Neuronal stem cell (in vitro differentiated cells): Measurements from ENCODE around the gene DENND5A.

Experiments used
- DNase-seq: peaks from one replicate; pipeline ENCODE4 v3.0.0-alpha.2; 2013; ENCODE audit warnings: low spot score
- H2AFZ ChIP-seq: one replicate; pipeline ENCODE4 v1.6.1; 2013; ENCODE audit warnings: mild to moderate bottlenecking, low read length, inconsistent platforms
- H2AK5ac ChIP-seq: 2 replicates; pipeline ENCODE4 v1.6.1; 2013; ENCODE audit warnings: low read depth, mild to moderate bottlenecking, inconsistent platforms, low read length, moderate library complexity, mixed read lengths
- H2BK120ac ChIP-seq: 2 replicates; pipeline ENCODE4 v1.6.1; 2013; ENCODE audit warnings: low read depth, mild to moderate bottlenecking, inconsistent platforms, low read length, moderate library complexity, mixed read lengths
- H2BK12ac ChIP-seq: one replicate; pipeline ENCODE4 v1.6.1; 2013; ENCODE audit warnings: low read length, inconsistent platforms
- H2BK15ac ChIP-seq: 2 replicates; pipeline ENCODE4 v1.6.1; 2013; ENCODE audit warnings: mild to moderate bottlenecking, low read length, inconsistent platforms, mixed read lengths
- H2BK5ac ChIP-seq: one replicate; pipeline ENCODE4 v1.6.1; 2013; ENCODE audit warnings: inconsistent platforms, mild to moderate bottlenecking, low read length, moderate library complexity
- H3K14ac ChIP-seq: one replicate; pipeline ENCODE4 v1.6.1; 2013; ENCODE audit warnings: low read length, inconsistent platforms
- H3K18ac ChIP-seq: 2 replicates; pipeline ENCODE4 v1.6.1; 2013; ENCODE audit warnings: low read length, inconsistent platforms
- H3K23ac ChIP-seq: 2 replicates; pipeline ENCODE4 v1.6.1; 2013; ENCODE audit warnings: low read depth, mild to moderate bottlenecking, mixed read lengths, low read length, inconsistent platforms; ENCODE audit not compliant: poor library complexity
- H3K27ac ChIP-seq: replicated peaks from 3 replicates; pipeline ENCODE4 v1.5.1; 2013; ENCODE audit warnings: low read length, inconsistent platforms
- H3K27me3 ChIP-seq, 3 experiments: 2 replicates each; pipeline ENCODE4 v1.6.1; 2013; ENCODE audit warnings: low read length in 3 of 3, mild to moderate bottlenecking in 2 of 3, inconsistent platforms in 1 of 3, low read depth in 1 of 3, mixed read lengths in 1 of 3, moderate library complexity in 1 of 3; ENCODE audit not compliant: control insufficient read depth in 3 of 3, insufficient read depth in 3 of 3
- H3K36me3 ChIP-seq, 2 donors: replicated peaks in 1 of 2; 2 replicates each; pipeline ENCODE4 v1.6.1; 2013; ENCODE audit warnings: low read length in 2 of 2; ENCODE audit not compliant: control insufficient read depth in 2 of 2, insufficient read depth in 2 of 2
- H3K4ac ChIP-seq: 2 replicates; pipeline ENCODE4 v1.6.1; 2013; ENCODE audit warnings: inconsistent platforms, mild to moderate bottlenecking, low read length, moderate library complexity
- H3K4me1 ChIP-seq, 2 donors: 1 replicate in 1 of 2; 2 replicates in 1 of 2; pipeline ENCODE4 v1.6.1; 2013; ENCODE audit warnings: low read length in 2 of 2, low read depth in 1 of 2; ENCODE audit not compliant: control insufficient read depth in 2 of 2, insufficient read depth in 1 of 2
- H3K4me2 ChIP-seq: one replicate; pipeline ENCODE4 v1.6.1; 2013; ENCODE audit warnings: mild to moderate bottlenecking, low read length, inconsistent platforms; ENCODE audit not compliant: insufficient read depth, poor library complexity, severe bottlenecking
- H3K4me3 ChIP-seq, 2 donors: 2 replicates each; pipeline ENCODE4 v1.5.1; 2013; ENCODE audit warnings: low read length in 2 of 2, mild to moderate bottlenecking in 2 of 2, inconsistent platforms in 1 of 2, moderate library complexity in 1 of 2
- H3K79me1 ChIP-seq: one replicate; pipeline ENCODE4 v1.6.1; 2013; ENCODE audit warnings: low read depth, mild to moderate bottlenecking, inconsistent platforms, low read length, moderate library complexity
- H3K9ac ChIP-seq: one replicate; pipeline ENCODE4 v1.6.1; 2013; ENCODE audit warnings: mild to moderate bottlenecking, low read depth, low read length, inconsistent platforms; ENCODE audit not compliant: poor library complexity
- H3K9me3 ChIP-seq, 2 donors: replicated peaks in 1 of 2; 2 replicates each; pipeline versions ENCODE3 to v1.6.1; 2013; ENCODE audit warnings: low read length in 2 of 2, mild to moderate bottlenecking in 2 of 2, inconsistent platforms in 1 of 2, low read depth in 1 of 2, mixed read lengths in 1 of 2, moderate library complexity in 1 of 2; ENCODE audit not compliant: control insufficient read depth in 2 of 2, insufficient read depth in 1 of 2
- H4K8ac ChIP-seq: one replicate; pipeline ENCODE4 v1.6.1; 2013; ENCODE audit warnings: low read depth, mild to moderate bottlenecking, inconsistent platforms, low read length, moderate library complexity
- H4K91ac ChIP-seq: one replicate; pipeline ENCODE4 v1.6.1; 2013; ENCODE audit warnings: low read length, low read depth, mild to moderate bottlenecking, inconsistent platforms; ENCODE audit not compliant: poor library complexity
- WGBS, 2 donors: extraction: QIAGEN DNeasy Blood & Tissue Kit; methylation state at CpG; one replicate each; pipeline ENCODE4 v1.1.7; 2013; ENCODE audit warnings: missing lambda C conversion rate in 2 of 2, mixed read lengths in 1 of 2; ENCODE audit not compliant: insufficient read length in 2 of 2, insufficient replicate concordance in 1 of 2; ENCODE audit errors: extremely low coverage in 2 of 2; 5-methylcytosine and 5-hydroxymethylcytosine counted together

DENND5A gene

DNA sequence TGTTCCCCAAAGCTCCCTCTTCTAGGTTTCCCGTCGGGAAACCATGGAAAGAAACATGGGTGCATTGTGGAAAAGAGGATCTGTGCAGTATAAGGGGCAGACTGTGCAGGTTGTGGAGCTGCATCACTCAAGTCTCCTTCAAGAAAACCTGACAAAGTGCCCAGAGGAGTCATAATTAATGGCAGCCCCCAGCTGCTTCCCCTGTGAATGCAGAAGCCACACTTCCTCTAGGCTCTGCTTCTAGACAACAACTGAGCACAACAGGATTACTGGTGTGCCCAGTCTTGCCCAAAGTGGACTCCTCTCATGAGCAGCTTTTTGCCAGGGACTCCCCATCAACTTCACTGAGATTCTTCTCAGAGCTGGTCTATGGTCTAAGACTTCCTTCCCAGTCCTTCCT, 131.2 kb downstream of the DENND5A start:
- Histone ChIP-seq H3K23ac (no peak overlapping the region), H2BK12ac (no peak overlapping the region), H4K8ac (no peak overlapping the region), H3K27ac (no peak overlapping the region), H3K4ac (no peak overlapping the region), H3K9ac (no peak overlapping the region), H3K18ac (no peak overlapping the region), H3K36me3 (peaks cover 12 to 59% of the 10 kb centered on the region in 2 donors), H2BK5ac (no peak overlapping the region), H2AFZ (no peak overlapping the region), H3K79me1 (no peaks in the 10 kb centered on the region), H4K91ac (no peak overlapping the region), H3K4me1 (peaks cover 0 to 5% of the 10 kb centered on the region in 2 donors), H3K27me3 (no peaks in the 10 kb centered on the region), H2BK120ac (no peak overlapping the region), H2BK15ac (no peak overlapping the region), H3K4me2 (no peak overlapping the region), H2AK5ac (no peak overlapping the region), H3K14ac (no peak overlapping the region), H3K4me3 (no peak overlapping the region), H3K9me3 (no peaks in the 10 kb centered on the region)
- no CpG with 5 or more reads among the region's 2 CpGs for WGBS, 2 donors
- DNase-seq = no peak

DNA sequence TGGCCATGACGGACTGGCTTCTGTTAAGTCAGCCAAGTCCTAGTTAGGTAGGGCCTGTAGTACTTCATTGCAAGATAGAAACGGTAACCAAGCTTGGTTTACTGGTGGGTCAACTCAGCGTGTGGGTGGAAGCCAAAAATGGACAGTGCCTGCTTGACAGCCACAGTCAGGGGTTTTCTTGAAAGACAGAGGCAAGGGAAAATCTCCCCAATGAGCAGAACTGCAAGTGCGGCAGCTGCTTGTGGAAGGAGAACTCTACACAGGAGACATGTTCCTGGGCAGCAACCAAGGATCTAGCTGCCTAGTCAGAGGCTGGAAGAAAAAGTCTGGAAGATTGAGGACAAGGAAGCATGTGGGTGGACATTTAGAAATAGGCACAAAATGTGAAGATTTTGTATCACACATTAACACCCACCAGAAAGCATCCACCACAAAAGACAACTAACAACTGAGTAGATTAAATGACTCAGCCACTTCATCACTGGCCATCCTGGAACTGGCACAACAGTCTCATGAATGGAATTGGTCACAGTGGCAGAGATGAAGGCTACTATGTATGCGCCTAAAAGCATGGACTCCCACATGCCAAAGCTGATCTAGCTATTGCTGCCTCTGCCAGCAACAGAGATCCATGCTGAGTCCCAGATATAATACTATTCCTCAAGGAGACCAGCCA, 132.8 kb downstream of the DENND5A start:
- H2BK15ac ChIP-seq = no peak overlapping the region
- H2AFZ ChIP-seq = no peak overlapping the region
- no CpG with 5 or more reads among the region's 5 CpGs for WGBS, 2 donors
- H2BK120ac ChIP-seq = no peak overlapping the region
- H3K9ac ChIP-seq = no peak overlapping the region
- no peak overlapping the region for H4K91ac ChIP-seq
- no peak overlapping the region for H3K14ac ChIP-seq
- H2BK5ac ChIP-seq = no peak overlapping the region
- no peak overlapping the region for H3K23ac ChIP-seq
- no peaks in the 10 kb centered on the region for H3K79me1 ChIP-seq
- no peak overlapping the region for H2BK12ac ChIP-seq
- no peaks in the 10 kb centered on the region for H3K9me3 ChIP-seq
- no peak overlapping the region for H3K4ac ChIP-seq
- H4K8ac ChIP-seq = no peak overlapping the region
- DNase-seq = no peak
- H3K27ac ChIP-seq = no peak overlapping the region
- H3K4me2 ChIP-seq = no peak overlapping the region
- no peaks in the 10 kb centered on the region for H3K27me3 ChIP-seq
- no peak overlapping the region for H3K18ac ChIP-seq
- peaks cover 1 to 44% of the 10 kb centered on the region in 2 donors for H3K36me3 ChIP-seq
- H3K4me1 ChIP-seq = no peaks in the 10 kb centered on the region
- H3K4me3 ChIP-seq = no peak overlapping the region
- H2AK5ac ChIP-seq = no peak overlapping the region

DNA sequence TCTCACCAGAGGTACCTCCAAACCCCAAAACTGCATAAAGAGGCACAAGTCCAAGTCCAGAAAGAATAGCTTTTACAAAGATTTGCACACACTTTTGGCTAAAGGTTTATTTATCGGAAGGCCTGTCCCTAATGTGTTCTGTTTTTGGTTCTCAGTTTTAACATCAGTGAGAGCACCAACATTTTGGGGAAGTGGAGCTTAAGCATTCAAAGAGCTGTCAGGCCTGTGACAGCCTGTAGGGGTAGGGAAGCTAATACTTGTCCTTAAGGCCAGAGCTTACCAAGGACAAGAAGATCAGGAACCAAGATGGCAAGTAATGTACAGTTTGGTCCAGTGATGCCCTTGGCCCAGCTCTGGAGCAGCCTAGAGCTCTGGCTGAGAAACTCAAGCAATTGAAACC, 134.9 kb downstream of the DENND5A start:
- H3K18ac ChIP-seq = no peak overlapping the region
- DNase-seq = no peak
- no CpG with 5 or more reads among the region's 1 CpG for WGBS, 2 donors

DNA sequence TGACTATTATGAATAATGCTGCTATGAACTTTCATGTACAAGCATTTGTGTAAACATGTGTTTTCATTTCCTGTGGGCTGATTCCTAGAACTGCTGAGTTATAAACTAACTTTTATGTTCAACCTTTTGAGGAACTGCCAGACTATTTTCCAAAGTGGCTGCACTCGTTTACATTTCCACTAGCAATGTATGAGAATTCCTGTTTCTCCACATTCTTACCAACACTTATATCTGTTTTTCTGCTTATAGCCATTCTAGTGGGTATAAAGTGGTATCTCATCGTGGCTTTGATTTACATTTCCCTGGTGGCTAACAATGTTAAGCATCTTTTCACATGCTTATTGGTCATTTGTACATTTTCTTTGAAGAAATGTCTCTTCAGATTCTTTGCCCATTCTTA, 138.5 kb downstream of the DENND5A start:
- H3K4me1 ChIP-seq = no peaks in the 10 kb centered on the region
- H2BK5ac ChIP-seq = no peak overlapping the region
- peaks cover 0 to 3% of the 10 kb centered on the region in 2 donors for H3K9me3 ChIP-seq
- no peak overlapping the region for H2AK5ac ChIP-seq
- no peak overlapping the region for H3K4me2 ChIP-seq
- no CpG with 5 or more reads among the region's 2 CpGs for WGBS, 2 donors
- H3K14ac ChIP-seq = no peak overlapping the region
- no peak overlapping the region for H3K27ac ChIP-seq
- no peaks in the 10 kb centered on the region for H3K27me3 ChIP-seq
- H3K18ac ChIP-seq = no peak overlapping the region
- H4K91ac ChIP-seq = no peak overlapping the region
- no peak overlapping the region for H3K4me3 ChIP-seq
- H3K4ac ChIP-seq = no peak overlapping the region
- H2BK15ac ChIP-seq = no peak overlapping the region
- no peak overlapping the region for H4K8ac ChIP-seq
- DNase-seq = no peak
- H3K9ac ChIP-seq = no peak overlapping the region
- no peak overlapping the region for H3K23ac ChIP-seq
- H2BK120ac ChIP-seq = no peak overlapping the region
- H3K36me3 ChIP-seq = peaks cover 0 to 1% of the 10 kb centered on the region in 2 donors
- no peak overlapping the region for H2BK12ac ChIP-seq
- no peaks in the 10 kb centered on the region for H3K79me1 ChIP-seq
- H2AFZ ChIP-seq = no peak overlapping the region

More for the DNA sequence above, 134.9 kb downstream of the DENND5A start:
- no peak overlapping the region for H3K4ac ChIP-seq
- no peak overlapping the region for H4K91ac ChIP-seq
- no peak overlapping the region for H3K14ac ChIP-seq
- H2AFZ ChIP-seq = no peak overlapping the region
- H3K9me3 ChIP-seq = no peaks in the 10 kb centered on the region
- H2BK15ac ChIP-seq = no peak overlapping the region
- H3K4me2 ChIP-seq = no peak overlapping the region
- no peak overlapping the region for H3K23ac ChIP-seq
- H2BK120ac ChIP-seq = no peak overlapping the region
- H2BK5ac ChIP-seq = no peak overlapping the region
- H3K36me3 ChIP-seq = peaks cover 1 to 25% of the 10 kb centered on the region in 2 donors
- H3K27me3 ChIP-seq = no peaks in the 10 kb centered on the region
- H3K79me1 ChIP-seq = no peaks in the 10 kb centered on the region
- H3K27ac ChIP-seq = no peak overlapping the region
- H4K8ac ChIP-seq = no peak overlapping the region
- no peaks in the 10 kb centered on the region for H3K4me1 ChIP-seq
- H3K4me3 ChIP-seq = no peak overlapping the region
- H3K9ac ChIP-seq = no peak overlapping the region
- no peak overlapping the region for H2AK5ac ChIP-seq
- H2BK12ac ChIP-seq = no peak overlapping the region
